GM12878 (cell line): ENCODE data around the gene PIEZO2. TPM values are rescaled to one million over a fixed set of nuclear protein-coding genes. Genes with fewer than 3 reads are reported as not detected.

ENCODE experiments used
- BRCA1 ChIP-seq: IDR thresholded peaks from 2 replicates; pipeline ENCODE4 v1.6.1; 2011; ENCODE audit warnings: low read depth, low read length, improper control_type of control experiment
- CHD1 ChIP-seq: IDR thresholded peaks from 2 replicates; pipeline ENCODE4 v1.6.1; 2012; ENCODE audit warnings: low read depth, low read length, improper control_type of control experiment
- CREM ChIP-seq: IDR thresholded peaks from 2 replicates; pipeline ENCODE4 v1.6.1; 2014; ENCODE audit warnings: antibody characterized with exemption, low read depth
- E4F1 ChIP-seq: fragments of 450-650 bp; IDR thresholded peaks from 2 replicates; pipeline ENCODE4 v1.6.1; 2018; ENCODE audit warnings: borderline replicate concordance, mild to moderate bottlenecking; ENCODE audit not compliant: partially characterized antibody
- HSF1 ChIP-seq: fragments of 150-350 bp; IDR thresholded peaks from 2 replicates; pipeline ENCODE4 v1.6.1; 2014; ENCODE audit warnings: mild to moderate bottlenecking, low read depth, low read length
- KAT2A ChIP-seq: conservative IDR thresholded peaks from 2 replicates; pipeline ENCODE4 v1.6.1; 2011; ENCODE audit warnings: low read depth, low read length; ENCODE audit not compliant: control insufficient read depth
- MTA3 ChIP-seq: IDR thresholded peaks from 2 replicates; pipeline ENCODE4 v1.6.1; 2012; ENCODE audit warnings: low read length, inconsistent platforms, borderline replicate concordance
- NBN ChIP-seq: fragments of 450-650 bp; IDR thresholded peaks from 2 replicates; pipeline ENCODE4 v1.6.1; 2016
- NFYA ChIP-seq: IDR thresholded peaks from 2 replicates; pipeline ENCODE4 v1.6.1; 2011; ENCODE audit warnings: low read depth, mild to moderate bottlenecking, low read length, improper control_type of control experiment, borderline replicate concordance
- PAX8 ChIP-seq: fragments of 450-650 bp; IDR thresholded peaks from 2 replicates; pipeline ENCODE4 v1.6.1; 2017; ENCODE audit warnings: mild to moderate bottlenecking, moderate library complexity
- POLR2AphosphoS5 ChIP-seq: IDR thresholded peaks from 2 replicates; pipeline ENCODE4 v1.6.1; 2011; ENCODE audit warnings: mild to moderate bottlenecking, low read length, inconsistent platforms
- PRDM15 ChIP-seq: fragments of 450-650 bp; formaldehyde crosslinking; IDR thresholded peaks from 2 replicates; pipeline ENCODE4 v1.4.0; 2020; ENCODE audit warnings: mild to moderate bottlenecking, moderate library complexity
- RB1 ChIP-seq: fragments of 450-650 bp; formaldehyde crosslinking; IDR thresholded peaks from 2 replicates; pipeline ENCODE4 v1.6.1; 2017; ENCODE audit warnings: mild to moderate bottlenecking, borderline replicate concordance
- SMAD1 ChIP-seq: fragments of 450-650 bp; IDR thresholded peaks from 2 replicates; pipeline ENCODE4 v1.6.1; 2018; ENCODE audit warnings: mild to moderate bottlenecking, low read depth; ENCODE audit not compliant: partially characterized antibody
- STAT3 ChIP-seq: IDR thresholded peaks from 2 replicates; pipeline ENCODE4 v1.6.1; 2011; ENCODE audit warnings: low read depth, low read length, improper control_type of control experiment
- TCF12 ChIP-seq: IDR thresholded peaks from 2 replicates; pipeline ENCODE4 v1.6.1; 2011; ENCODE audit warnings: low read depth, mild to moderate bottlenecking, low read length
- TCF3 ChIP-seq: IDR thresholded peaks from 2 replicates; pipeline ENCODE4 v1.6.1; 2012; ENCODE audit warnings: low read depth, mild to moderate bottlenecking, low read length, borderline replicate concordance; ENCODE audit not compliant: insufficient read depth
- ZNF622 ChIP-seq: fragments of 450-650 bp; IDR thresholded peaks from 2 replicates; pipeline ENCODE4 v1.6.1; 2017; ENCODE audit warnings: mild to moderate bottlenecking, inconsistent platforms
- polyA plus RNA-seq, 11 experiments: library from polyadenylated mRNA; depleted of rRNA in 4 of 11; unstranded in 6 of 11; stranded (reverse) in 5 of 11; fragments of >200 nt; fragmentation: Nextera tagmentation in 4 of 11; fragmentation: Illumina TruSeq in 1 of 11; extraction: Ambion mirVana in 4 of 11; extraction: Trizol in 1 of 11; gene quantifications; 1 replicate in 1 of 11; 2 replicates in 10 of 11; pipeline versions ENCODE4 v1.2.1 to v1.2.3, GENCODE V29; 2011 to 2016; ENCODE audit warnings: inconsistent platforms in 2 of 11, missing spikeins in 2 of 11, low read depth in 1 of 11
- total RNA-seq, 4 experiments: library from RNA; depleted of rRNA in 3 of 4; stranded (reverse); fragments of >200 nt in 3 of 4; fragmentation: Illumina TruSeq in 1 of 4; extraction: Trizol in 1 of 4; gene quantifications; 2 replicates each; pipeline versions ENCODE4 v1.2.1 to v1.2.3, GENCODE V29; 2013 to 2021
- TF ChIP-seq, protein P1 (sequence below): fragments of 450-650 bp; IDR thresholded peaks from 2 replicates; pipeline ENCODE4 v1.6.1; 2017; ENCODE audit warnings: low read depth, mild to moderate bottlenecking, moderate library complexity
- TF ChIP-seq, protein P2 (sequence below): IDR thresholded peaks from 2 replicates; pipeline ENCODE4 v1.6.1; 2012; ENCODE audit warnings: low read depth, low read length, improper control_type of control experiment
- TF ChIP-seq, protein P3 (sequence below): IDR thresholded peaks from 2 replicates; pipeline ENCODE4 v1.6.1; 2011; ENCODE audit warnings: mild to moderate bottlenecking, low read depth, low read length, moderate library complexity; ENCODE audit not compliant: insufficient replicate concordance

PIEZO2 gene
- total and polyA plus RNA-seq, 10 of the 15 experiments (the other 5 are each of a cell fraction or from before 2014, with no cell fraction given) = 6.7 to 42.3 (median 27.4) TPM

DNA sequence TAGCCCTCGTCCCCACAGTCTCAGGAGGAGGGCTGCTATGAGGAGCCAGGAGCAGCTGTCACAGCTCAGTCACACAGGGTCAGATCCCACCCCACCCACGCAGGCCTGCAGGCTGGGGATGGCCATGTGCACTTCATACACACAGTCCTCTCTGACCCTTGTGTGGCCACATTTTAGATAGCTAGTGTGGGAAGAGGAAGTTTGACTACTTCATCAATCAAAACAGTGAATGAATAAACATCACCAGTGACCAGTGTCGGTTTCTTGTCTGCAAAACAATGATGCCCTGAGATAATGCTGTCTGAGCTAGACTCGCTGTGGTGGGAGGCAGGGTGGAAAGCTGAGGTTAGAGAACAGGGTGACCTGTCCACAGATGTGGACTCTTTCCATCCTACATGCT, 107.1 kb downstream of the PIEZO2 start (continued):
- TF ChIP-seq HSF1 = no peak
- TF ChIP-seq, protein P1, sequence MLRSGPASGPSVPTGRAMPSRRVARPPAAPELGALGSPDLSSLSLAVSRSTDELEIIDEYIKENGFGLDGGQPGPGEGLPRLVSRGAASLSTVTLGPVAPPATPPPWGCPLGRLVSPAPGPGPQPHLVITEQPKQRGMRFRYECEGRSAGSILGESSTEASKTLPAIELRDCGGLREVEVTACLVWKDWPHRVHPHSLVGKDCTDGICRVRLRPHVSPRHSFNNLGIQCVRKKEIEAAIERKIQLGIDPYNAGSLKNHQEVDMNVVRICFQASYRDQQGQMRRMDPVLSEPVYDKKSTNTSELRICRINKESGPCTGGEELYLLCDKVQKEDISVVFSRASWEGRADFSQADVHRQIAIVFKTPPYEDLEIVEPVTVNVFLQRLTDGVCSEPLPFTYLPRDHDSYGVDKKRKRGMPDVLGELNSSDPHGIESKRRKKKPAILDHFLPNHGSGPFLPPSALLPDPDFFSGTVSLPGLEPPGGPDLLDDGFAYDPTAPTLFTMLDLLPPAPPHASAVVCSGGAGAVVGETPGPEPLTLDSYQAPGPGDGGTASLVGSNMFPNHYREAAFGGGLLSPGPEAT = peak; percentile 29; the same call in 1 of the 2 replicates
- no peak for TF ChIP-seq PAX8
- TF ChIP-seq BRCA1 = no peak
- no peak for TF ChIP-seq STAT3
- no peak for TF ChIP-seq KAT2A
- no peak for TF ChIP-seq RB1
- TF ChIP-seq, protein P2, sequence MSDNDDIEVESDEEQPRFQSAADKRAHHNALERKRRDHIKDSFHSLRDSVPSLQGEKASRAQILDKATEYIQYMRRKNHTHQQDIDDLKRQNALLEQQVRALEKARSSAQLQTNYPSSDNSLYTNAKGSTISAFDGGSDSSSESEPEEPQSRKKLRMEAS = no peak
- no peak for TF ChIP-seq ZNF622
- TF ChIP-seq SMAD1 = no peak
- no peak; the same call in 1 of the 2 replicates for TF ChIP-seq CREM
- TF ChIP-seq POLR2AphosphoS5 = no peak
- TF ChIP-seq, protein P3, sequence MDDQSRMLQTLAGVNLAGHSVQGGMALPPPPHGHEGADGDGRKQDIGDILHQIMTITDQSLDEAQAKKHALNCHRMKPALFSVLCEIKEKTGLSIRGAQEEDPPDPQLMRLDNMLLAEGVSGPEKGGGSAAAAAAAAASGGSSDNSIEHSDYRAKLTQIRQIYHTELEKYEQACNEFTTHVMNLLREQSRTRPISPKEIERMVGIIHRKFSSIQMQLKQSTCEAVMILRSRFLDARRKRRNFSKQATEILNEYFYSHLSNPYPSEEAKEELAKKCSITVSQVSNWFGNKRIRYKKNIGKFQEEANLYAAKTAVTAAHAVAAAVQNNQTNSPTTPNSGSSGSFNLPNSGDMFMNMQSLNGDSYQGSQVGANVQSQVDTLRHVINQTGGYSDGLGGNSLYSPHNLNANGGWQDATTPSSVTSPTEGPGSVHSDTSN = peak; percentile 48
- no peak for TF ChIP-seq E4F1
- TF ChIP-seq NBN = no peak
- TF ChIP-seq MTA3 = no peak
- TF ChIP-seq CHD1 = 0 out of 2 replicates have a peak, but pooled peaks have one; percentile 21
- peak; percentile 68 for TF ChIP-seq TCF12
- TF ChIP-seq TCF3 = no peak
- TF ChIP-seq NFYA = no peak
- no peak for TF ChIP-seq PRDM15 (CRISPR knock-in tag)
